RWPE1 (cell line): Measurements from ENCODE around the gene CD63.

ENCODE experiments used
- CTCF ChIA-PET: fragments of 350-600 bp; sonication (Branson Sonifier 250); formaldehyde crosslinking; extraction: SDS; loops from one replicate; lab custom pipeline; 2021; lab: Yijun Ruan, JAX
- POLR2A ChIA-PET: fragments of 400-600 bp; formaldehyde crosslinking; extraction: SDS; loops from one replicate; lab custom pipeline; 2020; ENCODE audit warnings: antibody characterized with exemption; ENCODE audit not compliant: low non-redundant PET; lab: Yijun Ruan, JAX
- DNase-seq: peaks from one replicate; pipeline ENCODE4 v3.0.0; 2012; ENCODE audit warnings: low spot score
- H3K27ac ChIP-seq: fragments of 450-650 bp; 2 replicates; pipeline ENCODE4 v1.5.1; 2017
- CTCF ChIP-seq: fragments of 450-650 bp; conservative IDR thresholded peaks from 2 replicates; pipeline ENCODE4 v1.5.1; 2017; ENCODE audit warnings: low read depth, mild to moderate bottlenecking

CD63 gene

GRCh38 chr12:55723516-55724225 lies 5.1 kb downstream of the CD63 start:
- H3K27ac ChIP-seq: peak overlapping the region; percentile 99
- DNase-seq: no peak
- ChIA-PET CTCF (interaction anchor here (0.6 kb wide), 2 partner anchors 13 to 17 kb away, joined by 3 to 4 read pairs; no protein-coding TSS in a partner anchor), POLR2A (no interaction called here)
- TF ChIP-seq CTCF: no peak

GRCh38 chr12:55722948-55723347 lies 5.9 kb downstream of the CD63 start:
- ChIA-PET POLR2A (interaction anchor here (0.7 kb wide), 1 partner anchor 23 kb away, joined by 4 read pairs; no protein-coding TSS in a partner anchor), CTCF (interaction anchor here (0.6 kb wide), 1 partner anchor 18 kb away, joined by 4 read pairs; no protein-coding TSS in a partner anchor)
- no peak for TF ChIP-seq CTCF
- peak overlapping the region; percentile 99 for H3K27ac ChIP-seq
- DNase-seq: no peak

- TF ChIP-seq CTCF: no peak
- peak overlapping the region; percentile 99 for H3K27ac ChIP-seq
- no peak for DNase-seq
- ChIA-PET POLR2A (no interaction called here), CTCF (interaction anchor here (1.0 to 2.2 kb wide), 5 partner anchors 15 to 77 kb away, joined by 3 to 5 read pairs (median 4); no protein-coding TSS in a partner anchor)
Observed at GRCh38 chr12:55721601-55722213, 7.1 kb downstream of the CD63 start.

GRCh38 chr12:55720894-55721444 lies 7.8 kb downstream of the CD63 start:
- ChIA-PET POLR2A (no interaction called here), CTCF (interaction anchor here (0.6 to 2.2 kb wide), 8 partner anchors 16 to 801 kb away, joined by 3 to 5 read pairs (median 4); a partner anchor contains a TSS)
- DNase-seq: peak; percentile 65
- peak overlapping the region; percentile 99 for H3K27ac ChIP-seq
- peak; percentile 60 for TF ChIP-seq CTCF

- H3K27ac ChIP-seq: peak within 1 kb of the TSS; percentile 99
- ChIA-PET CTCF (interaction anchor here (0.5 to 1.7 kb wide), 6 partner anchors 9 to 75 kb away, joined by 3 to 5 read pairs (median 4); a partner anchor contains a TSS), POLR2A (interaction anchor here (0.6 kb wide), 1 partner anchor 177 kb away, joined by 7 read pairs; no protein-coding TSS in a partner anchor)
- TF ChIP-seq CTCF: no peak
- DNase-seq: no peak
Observed at GRCh38 chr12:55720071-55720564, 8.7 kb downstream of the CD63 start, which contains the start of gene RDH5. Gene RDH5, plus strand, starts transcription at chr12:55720393. Its CDS starts 792 bp downstream, at chr12:55721185.

- peak overlapping the region; percentile 99 for H3K27ac ChIP-seq
- no peak for DNase-seq
- ChIA-PET POLR2A (no interaction called here), CTCF (interaction anchor here (0.5 to 1.3 kb wide), 5 partner anchors 10 to 1669 kb away, joined by 3 to 4 read pairs (median 3); a partner anchor contains a TSS)
- TF ChIP-seq CTCF: no peak
Observed at GRCh38 chr12:55719371-55719770, 9.4 kb downstream of the CD63 start.
